Cardiac muscle cell (in vitro differentiated cells and primary cell): ENCODE results near the gene OXT. TPM values are rescaled to one million over a fixed set of nuclear protein-coding genes. Genes with fewer than 3 reads are reported as not detected.
"Not testable (repeated sequence)": the region's sequence is repeated elsewhere in the genome, so short reads cannot be mapped to it uniquely, and the experiment has no call there.

Experiments used
- DNase-seq, 2 donors: peaks; one replicate each; pipeline versions ENCODE4 v3.0.0 to v3.0.0-alpha.2; 2010 to 2017; ENCODE audit warnings: low read depth in 1 of 2, low spot score in 1 of 2
- H3K27ac ChIP-seq: fragments of 200-600 bp; sonication (generic); 2 replicates; pipeline ENCODE4 v1.5.1; 2016
- H3K27me3 ChIP-seq: fragments of 200-600 bp; sonication (generic); 2 replicates; pipeline ENCODE4 v1.6.0; 2016; ENCODE audit warnings: control low read depth
- H3K36me3 ChIP-seq: fragments of 200-600 bp; sonication (generic); 2 replicates; pipeline ENCODE4 v1.5.1; 2016; ENCODE audit warnings: control low read depth
- H3K4me1 ChIP-seq: fragments of 200-600 bp; sonication (generic); 2 replicates; pipeline ENCODE4 v1.8.1; 2017; ENCODE audit warnings: low read depth, mild to moderate bottlenecking, mixed run types
- H3K4me3 ChIP-seq: fragments of 200-600 bp; sonication (generic); 2 replicates; pipeline ENCODE4 v1.5.1; 2016; ENCODE audit warnings: mild to moderate bottlenecking
- H3K9me3 ChIP-seq: fragments of 200-600 bp; sonication (generic); 2 replicates; pipeline ENCODE4 v1.5.1; 2017; ENCODE audit warnings: low read depth, mild to moderate bottlenecking, control low read depth
- polyA plus RNA-seq: library from polyadenylated mRNA; unstranded; fragments of >200 nt; fragmentation: Nextera tagmentation; extraction: Ambion mirVana; gene quantifications from 2 replicates; pipeline ENCODE4 v1.2.1, GENCODE V29; 2016
- total RNA-seq: library from RNA; depleted of rRNA; stranded (reverse); fragments of >200 nt; gene quantifications from 2 replicates; pipeline ENCODE4 v1.2.3, GENCODE V29; 2016
- TF ChIP-seq, protein P1 (sequence below): IDR thresholded peaks from 2 replicates; pipeline ENCODE4 v1.5.1; 2012; ENCODE audit warnings: low read depth, mild to moderate bottlenecking, low read length

Gene OXT
- total and polyA plus RNA-seq, 2 experiments from 2014 or later: not detected

DNA sequence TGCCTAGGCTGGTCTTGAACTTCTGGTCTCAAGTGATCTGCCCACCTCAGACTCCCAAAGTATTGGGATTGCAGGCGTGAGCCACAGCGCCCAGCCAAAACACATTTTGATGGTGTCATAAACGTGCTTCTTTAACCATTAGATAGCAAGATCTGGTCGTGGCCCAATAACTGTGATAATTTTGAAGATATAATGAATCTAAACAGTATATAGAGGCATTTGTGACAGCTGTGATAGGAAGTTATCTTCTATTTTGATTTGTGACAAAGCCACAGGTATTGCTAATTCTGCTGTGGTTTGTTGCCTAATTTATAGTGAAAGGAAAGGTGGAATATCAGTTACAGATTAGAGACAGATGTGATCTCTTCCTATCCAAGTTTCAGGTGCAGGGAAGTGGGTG is 695 bp upstream of the OXT start:
- peaks cover 49% of the 10 kb centered on the region for H3K27me3 ChIP-seq
- no peak overlapping the region for H3K27ac ChIP-seq
- no peaks in the 10 kb centered on the region for H3K9me3 ChIP-seq
- H3K4me1 ChIP-seq: no peaks in the 10 kb centered on the region
- no peak overlapping the region for H3K4me3 ChIP-seq
- DNase-seq: no peak
- TF ChIP-seq, protein P1, sequence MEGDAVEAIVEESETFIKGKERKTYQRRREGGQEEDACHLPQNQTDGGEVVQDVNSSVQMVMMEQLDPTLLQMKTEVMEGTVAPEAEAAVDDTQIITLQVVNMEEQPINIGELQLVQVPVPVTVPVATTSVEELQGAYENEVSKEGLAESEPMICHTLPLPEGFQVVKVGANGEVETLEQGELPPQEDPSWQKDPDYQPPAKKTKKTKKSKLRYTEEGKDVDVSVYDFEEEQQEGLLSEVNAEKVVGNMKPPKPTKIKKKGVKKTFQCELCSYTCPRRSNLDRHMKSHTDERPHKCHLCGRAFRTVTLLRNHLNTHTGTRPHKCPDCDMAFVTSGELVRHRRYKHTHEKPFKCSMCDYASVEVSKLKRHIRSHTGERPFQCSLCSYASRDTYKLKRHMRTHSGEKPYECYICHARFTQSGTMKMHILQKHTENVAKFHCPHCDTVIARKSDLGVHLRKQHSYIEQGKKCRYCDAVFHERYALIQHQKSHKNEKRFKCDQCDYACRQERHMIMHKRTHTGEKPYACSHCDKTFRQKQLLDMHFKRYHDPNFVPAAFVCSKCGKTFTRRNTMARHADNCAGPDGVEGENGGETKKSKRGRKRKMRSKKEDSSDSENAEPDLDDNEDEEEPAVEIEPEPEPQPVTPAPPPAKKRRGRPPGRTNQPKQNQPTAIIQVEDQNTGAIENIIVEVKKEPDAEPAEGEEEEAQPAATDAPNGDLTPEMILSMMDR: no peak
- no peaks in the 10 kb centered on the region for H3K36me3 ChIP-seq

DNA sequence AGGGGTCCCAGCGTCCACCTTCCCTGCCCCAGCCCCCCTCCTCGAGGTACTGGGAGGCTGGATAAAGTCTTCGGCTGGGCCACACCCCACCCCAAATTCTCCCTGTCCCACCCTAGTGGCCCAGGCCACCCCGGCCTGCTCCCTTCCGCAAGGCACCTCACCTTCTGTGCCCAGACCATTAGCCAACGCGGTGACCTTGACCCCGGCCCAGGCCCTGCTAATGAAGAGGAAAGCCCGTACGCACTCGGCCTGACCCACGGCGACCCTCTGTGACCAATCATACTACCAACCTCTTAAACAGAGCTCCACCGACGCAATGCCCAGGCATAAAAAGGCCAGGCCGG is 182 bp upstream of the OXT start:
- Histone ChIP-seq H3K4me1 (no peaks in the 10 kb centered on the region), H3K36me3 (no peaks in the 10 kb centered on the region), H3K4me3 (no peak overlapping the region), H3K9me3 (no peaks in the 10 kb centered on the region), H3K27ac (no peak overlapping the region), H3K27me3 (peaks cover 51% of the 10 kb centered on the region)
- TF ChIP-seq, protein P1: no peak
- DNase-seq: no peak

DNA sequence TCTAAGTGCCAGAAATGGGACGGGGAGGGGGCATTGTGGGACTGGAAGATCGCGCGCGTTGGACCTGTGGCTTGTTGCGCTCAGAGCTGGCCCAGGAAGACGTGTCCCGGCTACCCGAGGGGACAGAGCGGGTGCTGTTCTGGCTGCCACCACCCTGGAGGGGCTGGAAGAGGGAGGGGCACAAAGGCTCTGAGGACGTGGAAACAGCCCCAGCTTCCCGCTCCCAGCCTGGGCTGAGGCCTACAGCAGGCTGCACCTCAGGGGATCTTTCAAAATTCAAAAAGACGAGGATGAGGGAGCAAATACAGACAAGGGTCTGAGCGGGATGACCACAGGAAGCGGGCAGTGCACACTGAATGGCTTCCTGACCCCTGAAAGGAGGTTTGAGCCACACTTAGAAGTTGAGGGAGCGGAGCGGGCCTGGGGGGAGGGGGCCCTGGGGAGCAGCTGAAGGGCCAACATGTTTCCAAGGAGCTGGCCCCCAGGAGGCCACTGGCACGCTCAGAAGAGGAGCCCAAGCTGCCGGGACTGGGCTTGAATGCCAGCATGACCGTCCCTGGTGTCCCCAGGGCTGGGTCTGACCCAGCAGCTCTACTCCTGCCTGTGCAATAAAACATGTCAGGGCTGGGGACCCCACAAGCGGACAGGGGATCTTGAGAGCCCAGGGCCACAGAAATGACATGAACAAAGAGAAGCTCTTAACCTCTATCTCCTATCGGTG is 1.3 kb downstream of the OXT start:
- no peak overlapping the region for H3K27ac ChIP-seq
- H3K9me3 ChIP-seq: no peaks in the 10 kb centered on the region
- H3K27me3 ChIP-seq: peaks cover 54% of the 10 kb centered on the region
- no peaks in the 10 kb centered on the region for H3K4me1 ChIP-seq
- H3K4me3 ChIP-seq: no peak overlapping the region
- TF ChIP-seq, protein P1: no peak
- H3K36me3 ChIP-seq: no peaks in the 10 kb centered on the region
- DNase-seq: no peak

DNA sequence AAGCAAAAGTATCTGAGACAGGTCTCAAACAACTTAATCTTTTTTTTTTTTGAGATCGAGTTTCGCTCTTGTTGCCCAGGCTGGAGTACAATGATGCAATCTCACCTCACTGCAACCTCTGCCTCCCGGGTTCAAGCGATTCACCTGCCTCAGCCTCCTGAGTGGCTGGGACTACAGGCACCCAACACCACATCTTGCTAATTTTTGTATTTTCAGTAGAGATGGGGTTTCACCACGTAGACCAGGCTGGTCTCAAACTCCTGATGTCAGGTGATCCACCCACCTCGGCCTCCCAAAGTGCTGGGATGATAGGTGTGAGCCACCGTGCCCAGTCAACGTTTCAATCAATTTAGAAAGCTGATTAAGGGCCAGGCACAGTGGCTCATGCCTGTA is 1.8 kb downstream of the OXT start:
- not testable (repeated sequence) for H3K9me3 ChIP-seq, H3K27ac ChIP-seq, DNase-seq, H3K4me1 ChIP-seq, H3K4me3 ChIP-seq, H3K36me3 ChIP-seq
- H3K27me3 ChIP-seq: peaks cover 60% of the 10 kb centered on the region

DNA sequence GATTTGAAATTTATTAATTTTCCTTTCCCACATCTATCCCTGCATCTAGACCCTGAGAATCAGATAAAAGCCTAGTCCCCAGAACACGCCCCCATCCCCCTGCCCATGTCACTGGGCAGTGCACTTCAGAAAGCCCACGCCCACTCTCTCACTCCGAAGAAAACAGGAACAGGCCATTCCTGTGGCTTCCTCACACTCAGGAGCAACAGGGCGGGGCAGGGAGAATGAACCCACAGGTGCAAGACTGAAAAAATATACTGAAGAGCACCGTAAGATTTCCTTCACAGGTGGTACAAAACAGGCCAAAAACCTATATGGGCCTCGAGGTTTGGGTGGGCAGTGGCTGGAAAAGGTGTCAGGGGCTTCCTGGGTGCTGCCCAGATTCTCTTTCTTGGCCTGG is 3.4 kb downstream of the OXT start:
- peaks cover 73% of the 10 kb centered on the region for H3K27me3 ChIP-seq

DNA sequence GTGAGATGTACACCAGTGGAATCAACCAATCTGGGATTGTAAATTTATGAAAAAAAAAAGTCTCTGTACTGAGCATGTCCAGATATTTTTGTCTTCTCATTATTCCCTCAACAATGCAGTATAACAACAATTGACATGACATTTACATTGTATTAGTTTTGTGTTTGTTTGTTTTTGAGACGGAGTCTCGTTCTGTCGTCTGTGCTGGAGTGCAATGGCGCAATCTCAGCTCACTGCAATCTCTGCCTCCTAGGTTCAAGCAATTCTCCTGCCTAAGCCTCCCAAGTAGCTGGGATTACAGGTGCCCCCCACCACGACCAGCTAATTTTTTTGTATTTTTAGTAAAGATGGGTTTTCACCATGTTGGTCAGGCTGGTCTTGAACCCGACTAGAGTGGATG is 3.9 kb downstream of the OXT start:
- H3K36me3 ChIP-seq, DNase-seq, H3K4me1 ChIP-seq, H3K4me3 ChIP-seq, H3K9me3 ChIP-seq, H3K27ac ChIP-seq: not testable (repeated sequence)
- peaks cover 78% of the 10 kb centered on the region for H3K27me3 ChIP-seq

More for the DNA sequence above, 3.4 kb downstream of the OXT start:
- DNase-seq: no peak
- no peak overlapping the region for H3K27ac ChIP-seq
- no peaks in the 10 kb centered on the region for H3K9me3 ChIP-seq
- H3K4me1 ChIP-seq: no peaks in the 10 kb centered on the region
- TF ChIP-seq, protein P1: no peak
- no peak overlapping the region for H3K4me3 ChIP-seq
- H3K36me3 ChIP-seq: no peaks in the 10 kb centered on the region
